Breast epithelium (tissue), 3 donors: ENCODE results near the gene GC.

Experiments used
- POLR2A ChIP-seq: fragments of 450-650 bp; IDR thresholded peaks from one replicate; pipeline ENCODE4 v1.6.1; 2016; ENCODE audit warnings: antibody characterized with exemption, mild to moderate bottlenecking, moderate library complexity
- POLR2AphosphoS5 ChIP-seq, 3 donors: sonication (generic); formaldehyde crosslinking; IDR thresholded peaks; one replicate each; pipeline ENCODE4 v1.6.1; 2017; ENCODE audit warnings: antibody characterized with exemption in 3 of 3
- TF ChIP-seq, protein P1 (sequence below), 3 donors: fragments of 450-650 bp; IDR thresholded peaks; one replicate each; pipeline ENCODE4 v1.5.1; 2016 to 2017; ENCODE audit warnings: antibody characterized with exemption in 3 of 3, mild to moderate bottlenecking in 3 of 3, moderate library complexity in 3 of 3

DNA sequence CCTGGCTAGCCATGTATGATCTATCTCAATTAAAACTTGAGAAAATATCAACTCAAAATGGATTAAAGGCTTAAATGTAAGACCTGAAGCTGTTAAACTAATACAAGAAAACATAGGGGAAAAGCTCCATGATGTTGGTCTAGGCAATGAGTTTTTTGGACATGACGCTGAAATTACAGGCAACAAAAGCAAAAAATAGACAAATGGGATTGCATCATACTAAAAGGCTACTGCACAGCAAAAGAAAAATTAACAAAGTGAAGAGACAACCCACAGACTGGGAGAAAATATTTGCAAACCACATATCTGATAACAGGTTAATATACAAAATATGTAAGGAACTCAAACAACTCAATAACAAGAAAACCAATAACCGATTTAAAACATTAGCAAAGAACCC is 8.4 kb downstream of the GC start:
- TF ChIP-seq POLR2A = no peak
- TF ChIP-seq, protein P1, sequence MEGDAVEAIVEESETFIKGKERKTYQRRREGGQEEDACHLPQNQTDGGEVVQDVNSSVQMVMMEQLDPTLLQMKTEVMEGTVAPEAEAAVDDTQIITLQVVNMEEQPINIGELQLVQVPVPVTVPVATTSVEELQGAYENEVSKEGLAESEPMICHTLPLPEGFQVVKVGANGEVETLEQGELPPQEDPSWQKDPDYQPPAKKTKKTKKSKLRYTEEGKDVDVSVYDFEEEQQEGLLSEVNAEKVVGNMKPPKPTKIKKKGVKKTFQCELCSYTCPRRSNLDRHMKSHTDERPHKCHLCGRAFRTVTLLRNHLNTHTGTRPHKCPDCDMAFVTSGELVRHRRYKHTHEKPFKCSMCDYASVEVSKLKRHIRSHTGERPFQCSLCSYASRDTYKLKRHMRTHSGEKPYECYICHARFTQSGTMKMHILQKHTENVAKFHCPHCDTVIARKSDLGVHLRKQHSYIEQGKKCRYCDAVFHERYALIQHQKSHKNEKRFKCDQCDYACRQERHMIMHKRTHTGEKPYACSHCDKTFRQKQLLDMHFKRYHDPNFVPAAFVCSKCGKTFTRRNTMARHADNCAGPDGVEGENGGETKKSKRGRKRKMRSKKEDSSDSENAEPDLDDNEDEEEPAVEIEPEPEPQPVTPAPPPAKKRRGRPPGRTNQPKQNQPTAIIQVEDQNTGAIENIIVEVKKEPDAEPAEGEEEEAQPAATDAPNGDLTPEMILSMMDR (IDR thresholded peaks at IDR 0.05) = no peak
- TF ChIP-seq POLR2AphosphoS5 (IDR thresholded peaks at IDR 0.05) = no peak
